ENCODE results near the gene MMP11. TPM values are rescaled to one million over a fixed set of nuclear protein-coding genes. Genes with fewer than 3 reads are reported as not detected.

Gene MMP11
- total RNA-seq, 1 experiment from 2014 or later, result 7.4 TPM

- CTCF ChIA-PET, result no interaction called here
These were observed 5.3 kb downstream of the MMP11 start for GRCh38 chr22:23777776-23778576.

GRCh38 chr22:23778577-23778900 lies 5.9 kb downstream of the MMP11 start:
- H4K20me1 ChIP-seq (ENCODE audit: insufficient read depth), result no peaks in the 10 kb centered on the region
- POLR2A ChIA-PET, result interaction anchor here (2.8 kb wide), 1 partner anchor 11 kb away, joined by 6 read pairs; the partner anchor contains the start of gene CHCHD10
- no peak for DNase-seq (ENCODE audit: low read depth, low spot score)
- no peak for ATAC-seq
- H3K4me3 ChIP-seq (replicated peaks in 1 of 2; ENCODE audit: low read depth in 1 of 2, low read length in 2 of 2), result no peak overlapping the region
- H3K9me3 ChIP-seq (ENCODE audit: control insufficient read depth in 1 of 2, insufficient read depth in 1 of 2, low read depth in 1 of 2, low read length in 2 of 2), result no peaks in the 10 kb centered on the region
- H3K27ac ChIP-seq (ENCODE audit: low read depth, low read length), result no peak overlapping the region
- CTCF ChIA-PET, result no interaction called here
- H3K4me1 ChIP-seq (ENCODE audit: control insufficient read depth in 1 of 2, insufficient read depth in 2 of 2, low read length in 2 of 2), result peaks cover 20 to 41% of the 10 kb centered on the region in 2 experiments
- H2AFZ ChIP-seq (ENCODE audit: low read depth, low read length, poor library complexity, severe bottlenecking), result no peak overlapping the region
- no TSS peak for BruUV-seq (replicated peaks)
- no peak overlapping the region for H3K9ac ChIP-seq (ENCODE audit: low read length)
- no peaks in the 10 kb centered on the region for H3K36me3 ChIP-seq (ENCODE audit: control insufficient read depth in 1 of 2, insufficient read depth in 2 of 2, low read length in 2 of 2)
- RAD21 ChIA-PET (ENCODE audit: low non-redundant PET in 1 of 2, low total read pairs in 2 of 2, uncharacterized antibody in 2 of 2, unreplicated experiment in 2 of 2), result no interaction called here
- no peak overlapping the region for H3K4me2 ChIP-seq (ENCODE audit: low read length)
- H3K79me2 ChIP-seq (ENCODE audit: insufficient read depth, low read length), result no peaks in the 10 kb centered on the region
- no peaks in the 10 kb centered on the region for H3K27me3 ChIP-seq (ENCODE audit: insufficient read depth, low read length)
- H3K9me2 ChIP-seq (ENCODE audit: insufficient read depth), result no peaks in the 10 kb centered on the region
- intact Hi-C loops (cut with micrococcal nuclease), result no loop called here
- no peak for TF ChIP-seq YY1 (IDR thresholded peaks at IDR 0.05; ENCODE audit: extremely low read depth, insufficient replicate concordance, low read depth, low read length)
- no peak for TF ChIP-seq SIN3A (IDR thresholded peaks at IDR 0.05; ENCODE audit: low read depth)
- no peak for TF ChIP-seq JUND (IDR thresholded peaks at IDR 0.05)
- TF ChIP-seq ELF1 (IDR thresholded peaks at IDR 0.05; ENCODE audit: borderline replicate concordance, low read depth), result no peak
- no peak for TF ChIP-seq TCF7L2 (IDR thresholded peaks at IDR 0.05; ENCODE audit: borderline replicate concordance, extremely low read depth, insufficient read depth, insufficient read length)
- TF ChIP-seq FOSL1 (IDR thresholded peaks at IDR 0.05; ENCODE audit: low read depth), result no peak
- TF ChIP-seq EZH2phosphoT487 (IDR thresholded peaks at IDR 0.05; ENCODE audit: borderline replicate concordance), result no peak
- no peak for TF ChIP-seq RAD21 (IDR thresholded peaks at IDR 0.05; ENCODE audit: low read depth)
- TF ChIP-seq EZH2 (IDR thresholded peaks at IDR 0.05), result no peak
- TF ChIP-seq, protein P1, sequence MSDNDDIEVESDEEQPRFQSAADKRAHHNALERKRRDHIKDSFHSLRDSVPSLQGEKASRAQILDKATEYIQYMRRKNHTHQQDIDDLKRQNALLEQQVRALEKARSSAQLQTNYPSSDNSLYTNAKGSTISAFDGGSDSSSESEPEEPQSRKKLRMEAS (IDR thresholded peaks at IDR 0.05), result no peak
- TF ChIP-seq, protein P2, sequence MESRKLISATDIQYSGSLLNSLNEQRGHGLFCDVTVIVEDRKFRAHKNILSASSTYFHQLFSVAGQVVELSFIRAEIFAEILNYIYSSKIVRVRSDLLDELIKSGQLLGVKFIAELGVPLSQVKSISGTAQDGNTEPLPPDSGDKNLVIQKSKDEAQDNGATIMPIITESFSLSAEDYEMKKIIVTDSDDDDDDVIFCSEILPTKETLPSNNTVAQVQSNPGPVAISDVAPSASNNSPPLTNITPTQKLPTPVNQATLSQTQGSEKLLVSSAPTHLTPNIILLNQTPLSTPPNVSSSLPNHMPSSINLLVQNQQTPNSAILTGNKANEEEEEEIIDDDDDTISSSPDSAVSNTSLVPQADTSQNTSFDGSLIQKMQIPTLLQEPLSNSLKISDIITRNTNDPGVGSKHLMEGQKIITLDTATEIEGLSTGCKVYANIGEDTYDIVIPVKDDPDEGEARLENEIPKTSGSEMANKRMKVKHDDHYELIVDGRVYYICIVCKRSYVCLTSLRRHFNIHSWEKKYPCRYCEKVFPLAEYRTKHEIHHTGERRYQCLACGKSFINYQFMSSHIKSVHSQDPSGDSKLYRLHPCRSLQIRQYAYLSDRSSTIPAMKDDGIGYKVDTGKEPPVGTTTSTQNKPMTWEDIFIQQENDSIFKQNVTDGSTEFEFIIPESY (IDR thresholded peaks at IDR 0.05; ENCODE audit: extremely low read depth, insufficient replicate concordance, low read length), result no peak

More at GRCh38 chr22:23777776-23778576, 5.3 kb downstream of the MMP11 start:
- no peaks in the 10 kb centered on the region for H3K36me3 ChIP-seq (ENCODE audit: control insufficient read depth in 1 of 2, insufficient read depth in 2 of 2, low read length in 2 of 2)
- H3K9me2 ChIP-seq (ENCODE audit: insufficient read depth), result no peaks in the 10 kb centered on the region
- H3K4me1 ChIP-seq (ENCODE audit: control insufficient read depth in 1 of 2, insufficient read depth in 2 of 2, low read length in 2 of 2), result peaks cover 22 to 47% of the 10 kb centered on the region in 2 experiments
- no peak overlapping the region for H3K27ac ChIP-seq (ENCODE audit: low read depth, low read length)
- no peak overlapping the region for H3K4me3 ChIP-seq (replicated peaks in 1 of 2; ENCODE audit: low read depth in 1 of 2, low read length in 2 of 2)
- TF ChIP-seq ZFX (IDR thresholded peaks at IDR 0.05) (no peak), FOSL1 (IDR thresholded peaks at IDR 0.05; ENCODE audit: low read depth) (no peak)
- TF ChIP-seq, protein P3, sequence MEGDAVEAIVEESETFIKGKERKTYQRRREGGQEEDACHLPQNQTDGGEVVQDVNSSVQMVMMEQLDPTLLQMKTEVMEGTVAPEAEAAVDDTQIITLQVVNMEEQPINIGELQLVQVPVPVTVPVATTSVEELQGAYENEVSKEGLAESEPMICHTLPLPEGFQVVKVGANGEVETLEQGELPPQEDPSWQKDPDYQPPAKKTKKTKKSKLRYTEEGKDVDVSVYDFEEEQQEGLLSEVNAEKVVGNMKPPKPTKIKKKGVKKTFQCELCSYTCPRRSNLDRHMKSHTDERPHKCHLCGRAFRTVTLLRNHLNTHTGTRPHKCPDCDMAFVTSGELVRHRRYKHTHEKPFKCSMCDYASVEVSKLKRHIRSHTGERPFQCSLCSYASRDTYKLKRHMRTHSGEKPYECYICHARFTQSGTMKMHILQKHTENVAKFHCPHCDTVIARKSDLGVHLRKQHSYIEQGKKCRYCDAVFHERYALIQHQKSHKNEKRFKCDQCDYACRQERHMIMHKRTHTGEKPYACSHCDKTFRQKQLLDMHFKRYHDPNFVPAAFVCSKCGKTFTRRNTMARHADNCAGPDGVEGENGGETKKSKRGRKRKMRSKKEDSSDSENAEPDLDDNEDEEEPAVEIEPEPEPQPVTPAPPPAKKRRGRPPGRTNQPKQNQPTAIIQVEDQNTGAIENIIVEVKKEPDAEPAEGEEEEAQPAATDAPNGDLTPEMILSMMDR (IDR thresholded peaks at IDR 0.05 in 2 of 3, conservative IDR thresholded peaks at IDR 0.05 in 1 of 3; ENCODE audit: borderline replicate concordance in 1 of 3, insufficient read depth in 1 of 3, low read depth in 2 of 3, low read length in 2 of 3), result no peak
- TF ChIP-seq, protein P4, sequence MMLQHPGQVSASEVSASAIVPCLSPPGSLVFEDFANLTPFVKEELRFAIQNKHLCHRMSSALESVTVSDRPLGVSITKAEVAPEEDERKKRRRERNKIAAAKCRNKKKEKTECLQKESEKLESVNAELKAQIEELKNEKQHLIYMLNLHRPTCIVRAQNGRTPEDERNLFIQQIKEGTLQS (IDR thresholded peaks at IDR 0.05), result no peak
- no peak overlapping the region for H3K4me2 ChIP-seq (ENCODE audit: low read length)
- ChIA-PET RAD21 (ENCODE audit: low non-redundant PET in 1 of 2, low total read pairs in 2 of 2, uncharacterized antibody in 2 of 2, unreplicated experiment in 2 of 2) (no interaction called here), POLR2A (interaction anchor here (2.8 kb wide), 1 partner anchor 11 kb away, joined by 6 read pairs; the partner anchor contains the start of gene CHCHD10)
- H4K20me1 ChIP-seq (ENCODE audit: insufficient read depth), result no peaks in the 10 kb centered on the region
- no peak overlapping the region for H3K9ac ChIP-seq (ENCODE audit: low read length)
- no TSS peak for BruUV-seq (replicated peaks)
- no peak overlapping the region for H2AFZ ChIP-seq (ENCODE audit: low read depth, low read length, poor library complexity, severe bottlenecking)
- no peaks in the 10 kb centered on the region for H3K79me2 ChIP-seq (ENCODE audit: insufficient read depth, low read length)
- H3K9me3 ChIP-seq (ENCODE audit: control insufficient read depth in 1 of 2, insufficient read depth in 1 of 2, low read depth in 1 of 2, low read length in 2 of 2), result no peaks in the 10 kb centered on the region
- ATAC-seq, result no peak
- H3K27me3 ChIP-seq (ENCODE audit: insufficient read depth, low read length), result no peaks in the 10 kb centered on the region
- intact Hi-C loops (cut with micrococcal nuclease), result no loop called here
- no peak for DNase-seq (ENCODE audit: low read depth, low spot score)

Data from HCT116 (cell line).